Cardiac muscle cell (in vitro differentiated cells and primary cell): ENCODE measurements around the gene HMG20B. TPM values are rescaled to one million over a fixed set of nuclear protein-coding genes. Genes with fewer than 3 reads are reported as not detected.

ENCODE experiments used
- DNase-seq, 2 donors: peaks; one replicate each; pipeline versions ENCODE4 v3.0.0 to v3.0.0-alpha.2; 2010 to 2017; ENCODE audit warnings: low read depth in 1 of 2, low spot score in 1 of 2
- H3K27ac ChIP-seq: fragments of 200-600 bp; sonication (generic); 2 replicates; pipeline ENCODE4 v1.5.1; 2016
- H3K27me3 ChIP-seq: fragments of 200-600 bp; sonication (generic); 2 replicates; pipeline ENCODE4 v1.6.0; 2016; ENCODE audit warnings: control low read depth
- H3K36me3 ChIP-seq: fragments of 200-600 bp; sonication (generic); 2 replicates; pipeline ENCODE4 v1.5.1; 2016; ENCODE audit warnings: control low read depth
- H3K4me1 ChIP-seq: fragments of 200-600 bp; sonication (generic); 2 replicates; pipeline ENCODE4 v1.8.1; 2017; ENCODE audit warnings: low read depth, mild to moderate bottlenecking, mixed run types
- H3K4me3 ChIP-seq: fragments of 200-600 bp; sonication (generic); 2 replicates; pipeline ENCODE4 v1.5.1; 2016; ENCODE audit warnings: mild to moderate bottlenecking
- H3K9me3 ChIP-seq: fragments of 200-600 bp; sonication (generic); 2 replicates; pipeline ENCODE4 v1.5.1; 2017; ENCODE audit warnings: low read depth, mild to moderate bottlenecking, control low read depth
- polyA plus RNA-seq: library from polyadenylated mRNA; unstranded; fragments of >200 nt; fragmentation: Nextera tagmentation; extraction: Ambion mirVana; gene quantifications from 2 replicates; pipeline ENCODE4 v1.2.1, GENCODE V29; 2016
- total RNA-seq: library from RNA; depleted of rRNA; stranded (reverse); fragments of >200 nt; gene quantifications from 2 replicates; pipeline ENCODE4 v1.2.3, GENCODE V29; 2016
- TF ChIP-seq, protein P1 (sequence below): IDR thresholded peaks from 2 replicates; pipeline ENCODE4 v1.5.1; 2012; ENCODE audit warnings: low read depth, mild to moderate bottlenecking, low read length

HMG20B gene
- total and polyA plus RNA-seq, 2 experiments from 2014 or later: 154 to 253 TPM

GRCh38 chr19:3609779-3610719 is 37.3 kb downstream of the HMG20B start:
- Histone ChIP-seq H3K36me3 (peaks cover 10% of the 10 kb centered on the region), H3K4me1 (peaks cover 13% of the 10 kb centered on the region), H3K9me3 (no peaks in the 10 kb centered on the region), H3K27me3 (peaks cover 16% of the 10 kb centered on the region), H3K4me3 (no peak overlapping the region), H3K27ac (no peak overlapping the region)
- DNase-seq: no peak
- TF ChIP-seq, protein P1, sequence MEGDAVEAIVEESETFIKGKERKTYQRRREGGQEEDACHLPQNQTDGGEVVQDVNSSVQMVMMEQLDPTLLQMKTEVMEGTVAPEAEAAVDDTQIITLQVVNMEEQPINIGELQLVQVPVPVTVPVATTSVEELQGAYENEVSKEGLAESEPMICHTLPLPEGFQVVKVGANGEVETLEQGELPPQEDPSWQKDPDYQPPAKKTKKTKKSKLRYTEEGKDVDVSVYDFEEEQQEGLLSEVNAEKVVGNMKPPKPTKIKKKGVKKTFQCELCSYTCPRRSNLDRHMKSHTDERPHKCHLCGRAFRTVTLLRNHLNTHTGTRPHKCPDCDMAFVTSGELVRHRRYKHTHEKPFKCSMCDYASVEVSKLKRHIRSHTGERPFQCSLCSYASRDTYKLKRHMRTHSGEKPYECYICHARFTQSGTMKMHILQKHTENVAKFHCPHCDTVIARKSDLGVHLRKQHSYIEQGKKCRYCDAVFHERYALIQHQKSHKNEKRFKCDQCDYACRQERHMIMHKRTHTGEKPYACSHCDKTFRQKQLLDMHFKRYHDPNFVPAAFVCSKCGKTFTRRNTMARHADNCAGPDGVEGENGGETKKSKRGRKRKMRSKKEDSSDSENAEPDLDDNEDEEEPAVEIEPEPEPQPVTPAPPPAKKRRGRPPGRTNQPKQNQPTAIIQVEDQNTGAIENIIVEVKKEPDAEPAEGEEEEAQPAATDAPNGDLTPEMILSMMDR: no peak

GRCh38 chr19:3610745-3611717 is 38.3 kb downstream of the HMG20B start:
- peaks cover 10% of the 10 kb centered on the region for H3K36me3 ChIP-seq
- TF ChIP-seq, protein P1: no peak

GRCh38 chr19:3611841-3612240 is 39.1 kb downstream of the HMG20B start:
- no peaks in the 10 kb centered on the region for H3K9me3 ChIP-seq
- H3K36me3 ChIP-seq: peaks cover 10% of the 10 kb centered on the region
- no peak overlapping the region for H3K4me3 ChIP-seq
- TF ChIP-seq, protein P1: no peak
- no peak overlapping the region for H3K27ac ChIP-seq
- peaks cover under 1% of the 10 kb centered on the region for H3K27me3 ChIP-seq
- peaks cover 13% of the 10 kb centered on the region for H3K4me1 ChIP-seq
- DNase-seq: no peak

More at GRCh38 chr19:3610745-3611717, 38.3 kb downstream of the HMG20B start:
- no peak overlapping the region for H3K4me3 ChIP-seq
- no peaks in the 10 kb centered on the region for H3K9me3 ChIP-seq
- peaks cover 8% of the 10 kb centered on the region for H3K27me3 ChIP-seq
- no peak overlapping the region for H3K27ac ChIP-seq
- peaks cover 13% of the 10 kb centered on the region for H3K4me1 ChIP-seq
- DNase-seq: no peak

DNA sequence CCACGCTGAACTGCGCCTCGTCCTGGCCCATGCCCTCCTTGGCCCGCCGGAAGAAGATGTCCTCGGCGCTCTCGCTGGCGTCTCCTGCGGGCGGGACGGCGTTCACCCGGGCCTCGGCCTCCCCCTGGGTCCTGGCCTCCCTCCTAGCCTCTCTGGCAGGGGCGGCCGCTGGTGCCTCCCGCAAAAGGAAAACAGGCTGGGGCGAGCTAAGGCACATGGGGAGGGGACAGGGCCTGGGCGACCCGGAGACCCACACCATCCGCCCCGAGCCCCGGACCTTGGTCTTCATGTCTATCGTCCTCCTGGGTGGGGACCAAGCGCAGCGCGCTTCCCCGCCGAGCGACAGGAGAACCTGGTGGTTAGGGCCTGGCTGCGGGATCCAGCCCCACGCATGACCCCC is 39.6 kb downstream of the HMG20B start:
- TF ChIP-seq, protein P1: no peak
- Histone ChIP-seq H3K27ac (no peak overlapping the region), H3K4me1 (peaks cover 13% of the 10 kb centered on the region), H3K36me3 (peaks cover 10% of the 10 kb centered on the region), H3K27me3 (no peaks in the 10 kb centered on the region), H3K9me3 (no peaks in the 10 kb centered on the region), H3K4me3 (no peak overlapping the region)
- no peak for DNase-seq
